Nephron progenitor cell (in vitro differentiated cells): ENCODE results near the gene SMAGP.

Experiments
- DNase-seq: peaks from one replicate; pipeline ENCODE4 v3.0.0; 2021
- H3K27ac Mint-ChIP-seq: 2 replicates; pipeline ENCODE4 v1.8.0; 2021; ENCODE audit warnings: mild to moderate bottlenecking, moderate library complexity, mixed read lengths
- H3K27me3 Mint-ChIP-seq: 2 replicates; pipeline ENCODE4 v1.8.0; 2021; ENCODE audit warnings: mild to moderate bottlenecking, low read depth, mixed read lengths; ENCODE audit not compliant: poor library complexity
- H3K36me3 Mint-ChIP-seq: 2 replicates; pipeline ENCODE4 v1.8.0; 2021; ENCODE audit warnings: low read depth, mixed read lengths
- H3K4me1 Mint-ChIP-seq: 2 replicates; pipeline ENCODE4 v1.8.0; 2021; ENCODE audit warnings: mixed read lengths
- H3K4me3 Mint-ChIP-seq: 2 replicates; pipeline ENCODE4 v1.8.0; 2021; ENCODE audit warnings: mild to moderate bottlenecking, moderate library complexity, mixed read lengths
- H3K9me3 Mint-ChIP-seq: 2 replicates; pipeline ENCODE4 v1.8.0; 2021; ENCODE audit warnings: mild to moderate bottlenecking, moderate library complexity, mixed read lengths
- TF ChIP-seq, protein P1 (sequence below): fragments of 200-600 bp; sonication (generic); IDR thresholded peaks from 2 replicates; pipeline ENCODE4 v1.5.0; 2021; ENCODE audit warnings: antibody characterized with exemption

Gene SMAGP

DNA sequence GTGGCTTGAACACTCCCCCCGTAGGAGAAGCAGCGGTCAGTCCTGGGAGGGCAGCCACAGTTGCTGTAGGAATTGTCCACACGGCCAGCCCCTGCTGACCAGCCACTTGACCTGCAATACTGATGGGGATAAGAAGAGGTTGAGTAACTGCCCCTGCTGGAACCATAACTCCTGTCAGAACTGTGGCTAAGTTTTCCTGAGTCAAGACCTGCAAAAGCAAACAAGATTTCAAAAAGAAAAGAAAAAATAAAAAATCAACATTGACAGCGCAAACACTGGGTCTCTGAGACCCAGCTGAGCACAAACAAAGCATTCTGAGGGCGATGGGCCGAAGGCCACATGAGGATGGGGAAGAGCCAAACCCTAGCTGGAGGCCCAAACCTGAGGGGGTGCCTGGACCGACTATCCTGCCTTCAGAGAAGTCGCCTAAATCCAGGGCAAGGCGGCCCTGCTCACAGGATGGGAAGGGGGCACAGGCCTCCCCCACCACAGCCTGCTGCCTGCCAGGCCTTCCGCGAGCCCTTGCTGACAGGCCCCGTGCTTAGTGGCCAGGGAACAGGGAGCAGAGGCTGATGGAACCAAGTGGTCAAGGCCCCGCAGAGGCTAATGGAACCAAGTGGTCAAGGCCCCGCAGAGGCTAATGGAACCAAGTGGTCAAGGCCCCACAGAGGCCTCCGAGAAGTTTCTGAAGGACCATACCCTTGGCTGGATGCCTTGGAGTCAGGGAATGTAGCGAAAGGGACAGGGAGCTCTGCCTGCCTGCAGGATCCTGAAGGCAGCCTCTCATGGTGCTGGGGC, 71.4 kb downstream of the SMAGP start:
- no peak for DNase-seq
- Mint-ChIP-seq H3K27ac (no peak overlapping the region), H3K36me3 (no peaks in the 10 kb centered on the region), H3K4me1 (peaks cover 11% of the 10 kb centered on the region), H3K4me3 (no peak overlapping the region), H3K9me3 (no peaks in the 10 kb centered on the region), H3K27me3 (peaks cover 5% of the 10 kb centered on the region)
- TF ChIP-seq, protein P1, sequence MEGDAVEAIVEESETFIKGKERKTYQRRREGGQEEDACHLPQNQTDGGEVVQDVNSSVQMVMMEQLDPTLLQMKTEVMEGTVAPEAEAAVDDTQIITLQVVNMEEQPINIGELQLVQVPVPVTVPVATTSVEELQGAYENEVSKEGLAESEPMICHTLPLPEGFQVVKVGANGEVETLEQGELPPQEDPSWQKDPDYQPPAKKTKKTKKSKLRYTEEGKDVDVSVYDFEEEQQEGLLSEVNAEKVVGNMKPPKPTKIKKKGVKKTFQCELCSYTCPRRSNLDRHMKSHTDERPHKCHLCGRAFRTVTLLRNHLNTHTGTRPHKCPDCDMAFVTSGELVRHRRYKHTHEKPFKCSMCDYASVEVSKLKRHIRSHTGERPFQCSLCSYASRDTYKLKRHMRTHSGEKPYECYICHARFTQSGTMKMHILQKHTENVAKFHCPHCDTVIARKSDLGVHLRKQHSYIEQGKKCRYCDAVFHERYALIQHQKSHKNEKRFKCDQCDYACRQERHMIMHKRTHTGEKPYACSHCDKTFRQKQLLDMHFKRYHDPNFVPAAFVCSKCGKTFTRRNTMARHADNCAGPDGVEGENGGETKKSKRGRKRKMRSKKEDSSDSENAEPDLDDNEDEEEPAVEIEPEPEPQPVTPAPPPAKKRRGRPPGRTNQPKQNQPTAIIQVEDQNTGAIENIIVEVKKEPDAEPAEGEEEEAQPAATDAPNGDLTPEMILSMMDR = no peak

DNA sequence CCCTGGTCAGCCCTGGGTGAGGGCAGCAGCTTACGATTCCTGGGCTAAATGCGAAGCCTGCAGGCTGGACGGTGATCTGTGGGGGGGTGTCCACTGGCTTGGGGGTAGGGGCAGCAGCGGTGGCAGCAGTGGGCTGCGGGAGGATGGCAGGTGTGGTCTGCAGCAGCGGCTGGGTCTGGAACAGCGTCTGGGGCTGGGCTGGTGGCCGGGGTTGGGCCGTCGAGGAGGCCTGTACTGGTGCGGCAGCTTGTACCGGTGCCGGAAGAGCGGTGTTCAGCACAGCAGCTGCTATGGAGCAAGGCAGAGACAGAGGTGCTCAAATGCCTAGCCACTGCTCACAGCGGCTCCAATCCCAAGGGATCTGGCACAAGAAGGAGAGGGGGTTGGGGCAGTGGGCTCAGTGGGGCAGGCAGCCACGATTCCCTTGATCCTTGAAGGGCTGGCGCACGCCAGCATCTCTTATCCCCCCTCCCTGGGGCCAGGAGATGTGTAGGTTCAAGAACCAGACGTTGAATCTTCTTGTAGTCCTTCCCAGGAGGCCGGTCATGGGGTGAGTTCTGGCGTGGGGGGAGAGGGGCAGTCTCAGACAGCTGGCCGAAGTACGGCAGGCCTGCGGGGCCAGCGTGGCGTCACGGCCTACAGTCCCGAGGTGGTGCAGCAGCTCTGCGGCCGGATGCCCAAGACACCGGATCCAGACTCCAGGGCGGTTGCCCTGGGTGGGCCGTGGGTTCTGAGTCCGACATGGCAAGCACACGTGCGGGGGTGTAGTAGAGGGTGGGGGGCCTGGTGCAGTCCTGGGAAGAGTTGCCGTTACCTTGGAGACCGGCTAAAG, 72.3 kb downstream of the SMAGP start:
- H3K9me3 Mint-ChIP-seq = no peaks in the 10 kb centered on the region
- no peaks in the 10 kb centered on the region for H3K36me3 Mint-ChIP-seq
- H3K4me1 Mint-ChIP-seq = peaks cover 11% of the 10 kb centered on the region
- no peak overlapping the region for H3K27ac Mint-ChIP-seq
- no peaks in the 10 kb centered on the region for H3K27me3 Mint-ChIP-seq
- no peak for DNase-seq
- TF ChIP-seq, protein P1 = no peak
- no peak overlapping the region for H3K4me3 Mint-ChIP-seq

DNA sequence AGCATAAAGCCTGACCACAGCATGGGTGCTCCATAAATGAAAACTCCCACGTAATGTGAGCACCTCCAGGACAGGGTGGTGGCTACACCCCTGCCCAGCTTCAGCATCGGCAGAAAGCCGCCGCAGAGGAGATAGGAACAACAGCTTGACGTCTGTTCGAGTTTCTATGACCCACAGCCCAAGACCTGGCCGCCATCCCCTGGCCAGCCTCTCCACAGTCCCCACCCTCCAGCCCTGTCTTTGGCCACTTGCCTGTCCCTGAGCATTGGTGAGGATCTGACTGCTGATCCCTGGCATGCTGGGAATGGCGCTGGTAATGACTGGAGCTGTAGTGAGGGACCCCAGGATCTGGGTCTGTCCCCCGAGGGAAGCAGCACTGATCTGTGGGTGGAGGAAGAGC, 73.7 kb downstream of the SMAGP start:
- no peak for DNase-seq
- H3K4me1 Mint-ChIP-seq = peaks cover 11% of the 10 kb centered on the region
- no peaks in the 10 kb centered on the region for H3K36me3 Mint-ChIP-seq
- TF ChIP-seq, protein P1 = no peak
- no peaks in the 10 kb centered on the region for H3K27me3 Mint-ChIP-seq
- no peaks in the 10 kb centered on the region for H3K9me3 Mint-ChIP-seq
- H3K4me3 Mint-ChIP-seq = no peak overlapping the region
- H3K27ac Mint-ChIP-seq = no peak overlapping the region

DNA sequence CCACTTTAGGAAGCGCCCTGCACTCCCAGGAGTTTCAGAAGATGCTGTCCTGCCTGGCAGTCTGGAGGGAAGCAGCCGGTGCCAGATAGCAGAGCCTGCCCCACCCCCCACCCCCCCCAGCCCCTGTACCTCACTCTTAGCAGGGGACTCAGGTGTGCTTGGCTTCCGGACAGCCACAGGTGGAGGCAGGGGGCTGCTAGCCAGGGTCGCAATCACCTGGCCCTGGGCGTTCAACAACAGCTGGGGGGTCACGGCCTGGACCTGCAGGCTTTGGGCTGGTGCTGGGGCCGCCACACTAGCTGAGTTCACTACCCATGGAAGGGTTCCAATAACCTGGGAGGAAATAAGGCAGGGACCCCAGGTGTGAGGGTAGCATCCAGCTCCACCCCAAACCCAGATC, 74.4 kb downstream of the SMAGP start:
- no peaks in the 10 kb centered on the region for H3K36me3 Mint-ChIP-seq
- H3K27me3 Mint-ChIP-seq = no peaks in the 10 kb centered on the region
- no peak for DNase-seq
- H3K27ac Mint-ChIP-seq = no peak overlapping the region
- TF ChIP-seq, protein P1 = no peak
- no peaks in the 10 kb centered on the region for H3K9me3 Mint-ChIP-seq
- H3K4me3 Mint-ChIP-seq = no peak overlapping the region
- peaks cover 15% of the 10 kb centered on the region for H3K4me1 Mint-ChIP-seq
